IMR-90 (cell line): ENCODE data around the gene PISD. TPM values are rescaled to one million over a fixed set of nuclear protein-coding genes. Genes with fewer than 3 reads are reported as not detected.

Source experiments
- ATAC-seq: fragments of 200-7000 bp; cut with Tn5 transposase; 2 replicates; pipeline ENCODE4 v1.9.1; 2020; ENCODE audit warnings: low read depth, mild to moderate bottlenecking, moderate library complexity
- BruUV-seq: library from RNA; stranded (reverse); fragments of 400-500 nt; replicated peaks from 2 replicates; lab custom pipeline; 2021; lab: Mats Ljungman, UMichigan
- CTCF ChIA-PET: fragments of 300-600 bp; formaldehyde crosslinking; extraction: SDS; loops from one replicate; lab custom pipeline; 2021; ENCODE audit warnings: antibody characterized with exemption; lab: Yijun Ruan, JAX
- POLR2A ChIA-PET: fragments of 300-600 bp; sonication (Branson Sonifier 250); formaldehyde crosslinking; loops from one replicate; lab custom pipeline; 2022; ENCODE audit warnings: antibody characterized with exemption; ENCODE audit not compliant: unreplicated experiment; lab: Charles Lee
- DNase-seq: peaks from one replicate; pipeline ENCODE4 v3.0.0; 2013
- H2AFZ ChIP-seq: replicated peaks from 2 replicates; pipeline ENCODE3; 2013; ENCODE audit warnings: low read length, mild to moderate bottlenecking; ENCODE audit not compliant: poor library complexity
- H2AK5ac ChIP-seq: 2 replicates; pipeline ENCODE4 v1.6.1; 2013; ENCODE audit warnings: low read depth, low read length, inconsistent platforms
- H2AK9ac ChIP-seq: replicated peaks from 2 replicates; pipeline ENCODE3; 2013; ENCODE audit warnings: mild to moderate bottlenecking, low read depth, low read length, moderate library complexity; ENCODE audit not compliant: poor library complexity
- H2BK120ac ChIP-seq: 2 replicates; pipeline ENCODE4 v1.6.1; 2013; ENCODE audit warnings: low read depth, low read length, inconsistent platforms
- H2BK15ac ChIP-seq: 3 replicates; pipeline ENCODE4 v1.6.1; 2013; ENCODE audit warnings: low read depth, low read length, inconsistent platforms
- H2BK20ac ChIP-seq: 2 replicates; pipeline ENCODE4 v1.6.1; 2013; ENCODE audit warnings: low read depth, mild to moderate bottlenecking, inconsistent platforms, low read length, moderate library complexity
- H2BK5ac ChIP-seq: 2 replicates; pipeline ENCODE4 v1.6.1; 2013; ENCODE audit warnings: mild to moderate bottlenecking, low read depth, low read length, inconsistent platforms; ENCODE audit not compliant: poor library complexity, severe bottlenecking
- H3K14ac ChIP-seq: replicated peaks from 2 replicates; pipeline ENCODE4 v1.6.1; 2013; ENCODE audit warnings: low read depth, low read length, inconsistent platforms
- H3K18ac ChIP-seq: 2 replicates; pipeline ENCODE4 v1.6.1; 2013; ENCODE audit warnings: low read depth, low read length, control low read depth
- H3K23ac ChIP-seq: 2 replicates; pipeline ENCODE4 v1.6.1; 2013; ENCODE audit warnings: low read depth, low read length, inconsistent platforms
- H3K27ac ChIP-seq: 2 replicates; pipeline ENCODE4 v1.5.1; 2013; ENCODE audit warnings: mild to moderate bottlenecking, control low read depth, low read length; ENCODE audit not compliant: insufficient read depth
- H3K27me3 ChIP-seq: 2 replicates; pipeline ENCODE4 v1.6.1; 2013; ENCODE audit warnings: low read length; ENCODE audit not compliant: control insufficient read depth, insufficient read depth
- H3K36me3 ChIP-seq: 2 replicates; pipeline ENCODE4 v1.6.1; 2013; ENCODE audit warnings: low read length, mixed read lengths; ENCODE audit not compliant: control insufficient read depth, insufficient read depth
- H3K4ac ChIP-seq: 2 replicates; pipeline ENCODE4 v1.6.1; 2013; ENCODE audit warnings: low read depth, low read length, inconsistent platforms
- H3K4me1 ChIP-seq: 2 replicates; pipeline ENCODE4 v1.6.1; 2013; ENCODE audit warnings: low read length, mixed read lengths; ENCODE audit not compliant: control insufficient read depth, insufficient read depth
- H3K4me2 ChIP-seq: 2 replicates; pipeline ENCODE4 v1.6.1; 2013; ENCODE audit warnings: low read depth, mild to moderate bottlenecking, control low read depth, low read length, moderate library complexity
- H3K4me3 ChIP-seq: 2 replicates; pipeline ENCODE4 v1.5.1; 2013; ENCODE audit warnings: low read depth, mild to moderate bottlenecking, control low read depth, low read length, moderate library complexity; ENCODE audit not compliant: insufficient read depth
- H3K56ac ChIP-seq: 2 replicates; pipeline ENCODE4 v1.6.1; 2013; ENCODE audit warnings: low read length, inconsistent platforms; ENCODE audit not compliant: insufficient read depth; ENCODE audit errors: extremely low read depth
- H3K79me1 ChIP-seq, 2 experiments: 2 replicates each; pipeline ENCODE4 v1.6.1; 2013; ENCODE audit warnings: low read length in 2 of 2, inconsistent platforms in 1 of 2, low read depth in 1 of 2
- H3K9ac ChIP-seq: 2 replicates; pipeline ENCODE4 v1.6.1; 2013; ENCODE audit warnings: low read depth, low read length, control low read depth
- H3K9me1 ChIP-seq: 2 replicates; pipeline ENCODE4 v1.6.1; 2013; ENCODE audit warnings: low read length, inconsistent platforms; ENCODE audit not compliant: insufficient read depth
- H3K9me3 ChIP-seq: 2 replicates; pipeline ENCODE4 v1.6.1; 2013; ENCODE audit warnings: low read length; ENCODE audit not compliant: control insufficient read depth, insufficient read depth
- H4K20me1 ChIP-seq: 2 replicates; pipeline ENCODE4 v1.6.1; 2013; ENCODE audit warnings: low read length, inconsistent platforms; ENCODE audit not compliant: insufficient read depth
- H4K5ac ChIP-seq: 2 replicates; pipeline ENCODE4 v1.6.1; 2013; ENCODE audit warnings: mild to moderate bottlenecking, low read depth, low read length, control low read depth
- H4K8ac ChIP-seq, 2 experiments: 2 replicates each; pipeline ENCODE4 v1.6.1; 2013; ENCODE audit warnings: low read depth in 2 of 2, low read length in 2 of 2, control low read depth in 1 of 2, inconsistent platforms in 1 of 2
- H4K91ac ChIP-seq: 2 replicates; pipeline ENCODE4 v1.6.1; 2013; ENCODE audit warnings: low read depth, low read length, inconsistent platforms; ENCODE audit not compliant: insufficient read depth
- CEBPB ChIP-seq: IDR thresholded peaks from 2 replicates; pipeline ENCODE4 v1.6.1; 2012; ENCODE audit warnings: low read depth, low read length, improper control_type of control experiment
- SMC3 ChIP-seq: fragments of 150-350 bp; IDR thresholded peaks from 2 replicates; pipeline ENCODE4 v1.6.1; 2016; ENCODE audit warnings: low read depth, mild to moderate bottlenecking, antibody characterized with exemption, low read length, moderate library complexity
- WGBS, 2 experiments: methylation state at CpG; one replicate each; pipeline versions ENCODE4 v1.1.5 to v1.1.7; 2013; ENCODE audit warnings: missing lambda C conversion rate in 2 of 2; ENCODE audit not compliant: insufficient read length in 1 of 2; ENCODE audit errors: extremely low coverage in 2 of 2; 5-methylcytosine and 5-hydroxymethylcytosine counted together
- dilution Hi-C: fragments of 300-500 bp; cut with HindIII; formaldehyde crosslinking; loops from one replicate; pipeline ENCODE4 v1.14.3; 2018; ENCODE audit warnings: low sequenced_read_pairs; ENCODE audit not compliant: unreplicated experiment
- in situ Hi-C: fragments of 300-500 bp; cut with MboI; formaldehyde crosslinking; loops from 3 replicates; pipeline ENCODE4 v1.14.3; 2019; ENCODE audit warnings: low sequenced_read_pairs, inconsistent platforms, mixed read lengths
- intact Hi-C: fragments of 100-400 bp; cut with micrococcal nuclease; formaldehyde crosslinking; loops from 2 replicates; pipeline ENCODE4 v1.10.0; 2022
- polyA plus RNA-seq, 3 experiments: library from polyadenylated mRNA; depleted of rRNA; stranded (reverse); fragments of >200 nt; gene quantifications; 2 replicates each; pipeline ENCODE4 v1.2.3, GENCODE V29; 2012; ENCODE audit warnings: low replicate concordance in 1 of 3
- total RNA-seq: library from RNA; depleted of rRNA; stranded (reverse); fragments of >200 nt; gene quantifications from 2 replicates; pipeline ENCODE4 v1.2.3, GENCODE V29; 2012
- TF ChIP-seq, protein P1 (sequence below): fragments of 150-350 bp; IDR thresholded peaks from 2 replicates; pipeline ENCODE4 v1.6.1; 2017; ENCODE audit warnings: mild to moderate bottlenecking, antibody characterized with exemption, low read length, low read depth

Gene PISD
- total and polyA plus RNA-seq, 2 of the 4 experiments (the other 2 are of a cell fraction), result 34.1 to 48.8 TPM

DNA sequence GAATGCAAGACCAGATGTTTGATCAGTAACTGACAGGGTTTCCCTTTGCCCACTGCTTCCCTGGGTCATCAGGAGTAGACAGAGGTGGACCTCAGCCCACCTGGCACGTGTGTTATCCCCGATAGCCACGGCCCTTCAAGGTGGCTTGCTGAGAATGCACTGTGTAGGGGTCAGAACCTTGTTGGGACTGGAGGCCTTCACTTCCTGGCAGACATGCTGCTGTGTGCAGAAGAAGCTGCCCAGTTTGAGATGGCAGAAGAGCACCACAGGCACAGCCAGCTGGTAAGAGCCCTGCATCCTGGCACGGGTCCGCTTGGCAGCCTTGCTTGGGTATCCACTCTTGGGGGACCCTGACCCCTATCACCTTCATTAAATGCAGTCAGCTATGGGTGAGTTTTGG is 83.8 kb downstream of the PISD start:
- Histone ChIP-seq H2AFZ (no peak overlapping the region), H4K20me1 (no peaks in the 10 kb centered on the region), H3K56ac (no peak overlapping the region), H3K4me1 (0 out of 2 replicates have a peak, but pooled peaks cover 4% of the 10 kb centered on the region), H3K4me2 (no peak overlapping the region), H3K36me3 (no peaks in the 10 kb centered on the region; the same call in 1 of the 2 replicates), H4K8ac (no peak overlapping the region), H4K91ac (no peak overlapping the region), H2BK15ac (no peak overlapping the region), H2BK20ac (no peak overlapping the region), H3K27me3 (no peaks in the 10 kb centered on the region), H2BK5ac (no peak overlapping the region), H2AK5ac (no peak overlapping the region), H3K9me1 (no peaks in the 10 kb centered on the region; the same call in 1 of the 2 replicates), H3K4me3 (no peak overlapping the region), H3K23ac (no peak overlapping the region), H3K9me3 (no peaks in the 10 kb centered on the region), H3K14ac (no peak overlapping the region), H3K27ac (no peak overlapping the region), H3K79me1 (no peaks in the 10 kb centered on the region), H2BK120ac (no peak overlapping the region), H3K9ac (no peak overlapping the region), H3K18ac (no peak overlapping the region), H4K5ac (no peak overlapping the region), H2AK9ac (no peak overlapping the region), H3K4ac (no peak overlapping the region)
- DNase-seq (no peak), ATAC-seq (no peak)
- CTCF ChIA-PET, result no interaction called here
- WGBS, 2 experiments, result 100% methylated on average over 1 of the region's 5 CpGs; no CpG with 5 or more reads in 1 of the 2 experiments
- intact Hi-C loops, result no loop called here
- TF ChIP-seq, protein P1, sequence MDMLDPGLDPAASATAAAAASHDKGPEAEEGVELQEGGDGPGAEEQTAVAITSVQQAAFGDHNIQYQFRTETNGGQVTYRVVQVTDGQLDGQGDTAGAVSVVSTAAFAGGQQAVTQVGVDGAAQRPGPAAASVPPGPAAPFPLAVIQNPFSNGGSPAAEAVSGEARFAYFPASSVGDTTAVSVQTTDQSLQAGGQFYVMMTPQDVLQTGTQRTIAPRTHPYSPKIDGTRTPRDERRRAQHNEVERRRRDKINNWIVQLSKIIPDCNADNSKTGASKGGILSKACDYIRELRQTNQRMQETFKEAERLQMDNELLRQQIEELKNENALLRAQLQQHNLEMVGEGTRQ, result no peak
- TF ChIP-seq SMC3 (no peak), CEBPB (no peak)
- dilution Hi-C loops, result no loop called here
- POLR2A ChIA-PET, result no interaction called here
- no TSS peak for BruUV-seq
- in situ Hi-C loops, result no loop called here
